ENCODE results near the gene LRRC28. TPM values are rescaled to one million over a fixed set of nuclear protein-coding genes. Genes with fewer than 3 reads are reported as not detected.

LRRC28 gene
- total and polyA plus RNA-seq, 2 of the 4 experiments (the other 2 are of a cell fraction): 12.7 to 21.1 TPM

DNA sequence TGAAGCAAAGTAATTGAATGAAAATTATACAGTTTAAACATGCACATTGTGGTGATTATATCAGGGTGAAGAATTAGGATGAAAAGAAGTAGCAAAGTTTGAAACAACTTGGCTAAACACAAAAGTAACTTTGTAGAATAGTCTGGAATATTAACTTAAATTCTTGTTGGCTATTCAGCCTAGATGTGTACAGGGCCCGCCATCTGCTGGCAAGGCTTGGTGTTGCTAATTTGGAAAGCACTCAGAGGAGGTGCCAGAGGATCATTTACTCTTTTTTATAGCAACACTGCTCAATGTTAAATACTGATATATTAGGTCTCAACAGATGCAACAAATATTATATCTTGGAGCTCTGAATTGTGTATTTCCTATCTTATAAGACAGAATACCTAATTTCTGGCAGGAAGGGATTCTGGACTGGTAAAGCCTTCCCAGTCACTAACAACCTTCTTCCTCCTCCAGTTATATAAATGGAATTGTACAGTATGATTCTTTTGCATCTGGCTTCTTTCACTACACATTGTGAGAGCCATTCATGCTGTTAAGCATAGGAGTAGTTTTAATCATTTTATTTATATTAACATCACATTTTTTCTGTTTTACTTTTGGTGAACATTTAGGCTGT is 38.0 kb upstream of the LRRC28 start:
- no peaks in the 10 kb centered on the region for H3K27me3 ChIP-seq (ENCODE audit: control insufficient read depth, insufficient read depth, low read length)
- H3K79me1 ChIP-seq (ENCODE audit: low read depth in 1 of 2, low read length in 2 of 2): no peaks in the 10 kb centered on the region; a peak in 2 of 4 replicates
- no peak overlapping the region for H3K4me3 ChIP-seq (ENCODE audit: insufficient read depth, low read depth, low read length)
- no peaks in the 10 kb centered on the region for H3K9me3 ChIP-seq (ENCODE audit: control insufficient read depth, insufficient read depth, low read length)
- H2BK120ac ChIP-seq (ENCODE audit: low read depth, low read length): no peak overlapping the region
- H3K56ac ChIP-seq (ENCODE audit: extremely low read depth, insufficient read depth, low read length): no peak overlapping the region
- H3K23ac ChIP-seq (ENCODE audit: low read depth, low read length): no peak overlapping the region
- H2AK9ac ChIP-seq (replicated peaks; ENCODE audit: low read depth, low read length, poor library complexity): no peak overlapping the region
- H3K4me2 ChIP-seq (ENCODE audit: low read depth, low read length): no peak overlapping the region
- peak; percentile 79 for ATAC-seq (ENCODE audit: low read depth)
- POLR2A ChIA-PET (ENCODE audit: unreplicated experiment): no interaction called here
- peaks cover 11% of the 10 kb centered on the region for H3K36me3 ChIP-seq (ENCODE audit: control insufficient read depth, insufficient read depth, low read length)
- H2BK5ac ChIP-seq (ENCODE audit: low read depth, low read length, poor library complexity, severe bottlenecking): no peak overlapping the region
- in situ Hi-C loops (cut with MboI; ENCODE audit: low sequenced_read_pairs): loop anchor here (5.0 to 25.0 kb wide), 2 partner anchors 116 to 776 kb away; no protein-coding TSS in a partner anchor
- BruUV-seq (replicated peaks): no TSS peak
- CTCF ChIA-PET: interaction anchor here (0.6 to 5.2 kb wide), 4 partner anchors 11 to 130 kb away, joined by 3 to 21 read pairs (median 8); partner anchors contain the start of gene SYNM
- no peak overlapping the region for H4K5ac ChIP-seq (ENCODE audit: low read depth, low read length)
- H3K27ac ChIP-seq (ENCODE audit: insufficient read depth, low read length): no peak overlapping the region
- dilution Hi-C loops (cut with HindIII; ENCODE audit: low sequenced_read_pairs, unreplicated experiment): loop anchor here (25.0 kb wide), 1 partner anchor 101 kb away; the partner anchor contains the start of gene SYNM
- H3K9ac ChIP-seq (ENCODE audit: low read depth, low read length): no peak overlapping the region
- no peak overlapping the region for H3K4ac ChIP-seq (ENCODE audit: low read depth, low read length)
- H3K9me1 ChIP-seq (ENCODE audit: insufficient read depth, low read length): 0 out of 2 replicates have a peak, but pooled peaks cover 3% of the 10 kb centered on the region
- no peak overlapping the region for H2BK15ac ChIP-seq (ENCODE audit: low read depth, low read length)
- H3K14ac ChIP-seq (replicated peaks; ENCODE audit: low read depth, low read length): no peak overlapping the region
- intact Hi-C loops (cut with micrococcal nuclease): loop anchor here (1.0 to 10.0 kb wide), 6 partner anchors 91 to 771 kb away; no protein-coding TSS in a partner anchor
- H2AK5ac ChIP-seq (ENCODE audit: low read depth, low read length): no peak overlapping the region
- H2BK20ac ChIP-seq (ENCODE audit: low read depth, low read length): no peak overlapping the region
- no CpG with 5 or more reads among the region's 1 CpG for WGBS, 2 experiments (ENCODE audit: extremely low coverage in 2 of 2, insufficient read length in 1 of 2)
- H2AFZ ChIP-seq (replicated peaks; ENCODE audit: low read length, poor library complexity): no peak overlapping the region
- DNase-seq: peak; percentile 67
- H3K18ac ChIP-seq (ENCODE audit: low read depth, low read length): no peak overlapping the region
- H4K20me1 ChIP-seq (ENCODE audit: insufficient read depth, low read length): peaks cover 5% of the 10 kb centered on the region; the same call in 1 of the 2 replicates
- TF ChIP-seq CTCF (conservative IDR thresholded peaks at IDR 0.05; ENCODE audit: low read depth, low read length): peak; percentile 96
- peak; percentile 97 for TF ChIP-seq SMC3 (IDR thresholded peaks at IDR 0.05; ENCODE audit: low read depth, low read length)
- no peak for TF ChIP-seq RFX5 (IDR thresholded peaks at IDR 0.05; ENCODE audit: low read depth, low read length)
- TF ChIP-seq, protein P1, sequence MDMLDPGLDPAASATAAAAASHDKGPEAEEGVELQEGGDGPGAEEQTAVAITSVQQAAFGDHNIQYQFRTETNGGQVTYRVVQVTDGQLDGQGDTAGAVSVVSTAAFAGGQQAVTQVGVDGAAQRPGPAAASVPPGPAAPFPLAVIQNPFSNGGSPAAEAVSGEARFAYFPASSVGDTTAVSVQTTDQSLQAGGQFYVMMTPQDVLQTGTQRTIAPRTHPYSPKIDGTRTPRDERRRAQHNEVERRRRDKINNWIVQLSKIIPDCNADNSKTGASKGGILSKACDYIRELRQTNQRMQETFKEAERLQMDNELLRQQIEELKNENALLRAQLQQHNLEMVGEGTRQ (IDR thresholded peaks at IDR 0.05; ENCODE audit: low read depth, low read length): no peak
- no peak for TF ChIP-seq BHLHE40 (IDR thresholded peaks at IDR 0.05; ENCODE audit: low read depth, low read length)
- TF ChIP-seq CHD1 (IDR thresholded peaks at IDR 0.05; ENCODE audit: low read depth, low read length): no peak
- no peak for TF ChIP-seq RCOR1 (IDR thresholded peaks at IDR 0.05; ENCODE audit: insufficient replicate concordance, low read length)
- TF ChIP-seq MXI1 (IDR thresholded peaks at IDR 0.05; ENCODE audit: borderline replicate concordance, low read depth, low read length): no peak
- peak; percentile 97 for TF ChIP-seq RAD21 (IDR thresholded peaks at IDR 0.05; ENCODE audit: low read length)
- no peak for TF ChIP-seq NFE2L2 (IDR thresholded peaks at IDR 0.05; ENCODE audit: low read depth, low read length)
- TF ChIP-seq MAFK (IDR thresholded peaks at IDR 0.05; ENCODE audit: low read depth, low read length): no peak
- TF ChIP-seq POLR2A (IDR thresholded peaks at IDR 0.05; ENCODE audit: low read depth, low read length): no peak; the same call in 1 of the 2 replicates
- H3K4me1 ChIP-seq (ENCODE audit: control insufficient read depth, insufficient read depth, low read length): no peaks in the 10 kb centered on the region
- H4K8ac ChIP-seq (ENCODE audit: low read depth in 2 of 2, low read length in 2 of 2): no peak overlapping the region
- H4K91ac ChIP-seq (ENCODE audit: insufficient read depth, low read depth, low read length): no peak overlapping the region
